M059J (cell line): Measurements from ENCODE around the gene ZRANB1. TPM values are rescaled to one million over a fixed set of nuclear protein-coding genes. Genes with fewer than 3 reads are reported as not detected.

Source experiments
- DNase-seq: peaks from one replicate; pipeline ENCODE4 v3.0.0-alpha.2; 2012; ENCODE audit warnings: low read depth
- total RNA-seq: library from RNA; depleted of rRNA; stranded (reverse); fragments of >200 nt; shearing (Covaris generic); gene quantifications from 2 replicates; pipeline ENCODE4 v1.2.3, GENCODE V29; 2014

Gene ZRANB1
- total RNA-seq, 1 experiment from 2014 or later: 17.1 TPM

DNA sequence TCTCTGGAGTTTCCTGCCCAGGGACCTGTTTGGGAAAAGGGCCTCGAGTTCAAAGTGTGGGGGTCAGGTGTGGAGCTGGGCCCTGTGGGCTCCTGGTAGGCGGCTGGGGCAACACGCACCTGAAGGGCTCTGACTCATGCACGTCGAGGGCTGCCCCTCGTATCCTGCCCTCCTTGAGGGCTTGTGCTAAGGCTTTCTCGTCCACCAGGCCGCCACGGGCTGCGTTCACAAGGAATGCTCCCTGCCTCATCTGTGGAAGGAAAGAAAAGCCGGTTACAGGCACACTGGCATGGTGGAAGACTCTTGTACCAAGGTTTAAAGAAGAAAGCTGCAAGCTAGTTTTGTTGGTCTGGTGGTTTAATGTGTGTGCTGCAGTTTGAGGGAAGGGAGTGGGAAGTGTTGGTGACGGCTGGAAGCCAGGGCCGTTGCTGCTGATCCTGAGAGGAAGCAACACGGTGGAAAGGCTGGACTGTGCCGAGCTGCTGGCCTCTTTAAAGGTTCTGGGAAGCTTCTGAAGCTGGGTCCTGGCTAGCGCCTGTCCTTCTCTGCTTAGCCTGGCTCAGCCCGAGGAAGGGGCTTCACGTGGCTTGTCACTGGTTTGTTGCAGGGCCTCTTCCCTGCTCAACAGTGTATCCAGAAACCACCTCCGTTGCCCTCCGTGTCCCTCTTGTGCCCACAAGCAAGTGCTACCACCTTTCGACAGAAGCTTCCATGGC, 52.0 kb downstream of the ZRANB1 start:
- no peak for DNase-seq

DNA sequence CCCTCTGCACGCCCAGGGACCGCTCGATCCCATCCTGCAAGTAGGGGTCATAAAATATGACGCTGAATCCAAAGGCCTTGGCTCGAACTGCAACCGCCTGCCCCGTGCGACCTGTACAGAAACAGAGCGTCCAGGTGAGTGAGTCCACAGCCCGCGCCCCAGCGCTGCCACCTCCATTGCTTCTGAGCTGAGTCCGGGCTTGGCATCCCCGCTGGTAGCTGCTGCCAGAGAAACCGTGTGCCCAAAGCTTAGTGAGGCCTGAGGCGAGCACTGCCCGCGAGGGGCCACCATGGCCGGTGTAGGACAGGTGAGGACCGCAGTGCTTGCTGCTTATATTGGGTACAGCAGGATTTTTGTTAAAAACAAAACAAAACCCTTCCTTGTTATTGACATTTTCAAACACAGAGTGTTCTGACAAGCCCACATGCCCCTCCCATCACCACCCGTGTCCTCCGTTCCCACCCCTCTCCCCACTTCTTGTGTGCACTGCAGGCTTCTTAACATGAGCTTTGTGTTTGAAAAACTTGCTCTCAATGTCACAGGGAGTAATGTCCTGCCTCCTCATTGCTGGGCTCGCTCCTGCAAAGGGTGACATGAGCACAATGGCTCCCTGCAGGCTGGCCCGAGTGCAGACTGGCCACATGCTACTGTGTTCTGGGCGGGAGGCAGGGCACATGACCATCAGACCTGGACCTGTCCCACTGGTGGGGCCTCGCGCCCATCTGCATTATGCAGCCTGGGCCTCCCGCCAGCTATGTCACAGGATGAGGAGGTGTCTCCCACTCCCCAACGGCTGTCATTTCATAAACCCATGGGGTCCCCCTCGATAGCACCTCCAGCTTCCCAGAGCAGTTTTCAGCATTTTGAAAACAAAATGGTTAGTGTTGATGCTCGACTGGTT, 52.9 kb downstream of the ZRANB1 start:
- no peak for DNase-seq

DNA sequence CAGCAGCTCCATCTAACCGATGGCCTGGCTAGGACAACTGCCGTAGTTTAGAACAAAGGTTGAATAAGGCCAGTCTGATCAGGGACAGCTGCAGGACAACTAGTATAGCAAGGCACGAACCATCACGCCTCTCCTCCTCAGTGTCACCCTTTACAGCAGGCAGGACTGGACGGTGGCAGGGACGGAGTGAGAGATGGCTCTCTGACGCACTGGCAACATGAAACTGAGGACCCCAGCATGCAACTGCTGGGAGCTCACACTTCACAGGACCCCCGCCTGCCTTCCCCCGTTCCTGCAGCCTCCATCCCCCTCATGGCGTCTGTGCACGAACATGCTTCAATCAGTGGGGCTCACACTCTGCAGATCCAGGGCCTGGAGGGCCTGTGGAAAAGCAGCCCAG, 53.7 kb downstream of the ZRANB1 start:
- no peak for DNase-seq

DNA sequence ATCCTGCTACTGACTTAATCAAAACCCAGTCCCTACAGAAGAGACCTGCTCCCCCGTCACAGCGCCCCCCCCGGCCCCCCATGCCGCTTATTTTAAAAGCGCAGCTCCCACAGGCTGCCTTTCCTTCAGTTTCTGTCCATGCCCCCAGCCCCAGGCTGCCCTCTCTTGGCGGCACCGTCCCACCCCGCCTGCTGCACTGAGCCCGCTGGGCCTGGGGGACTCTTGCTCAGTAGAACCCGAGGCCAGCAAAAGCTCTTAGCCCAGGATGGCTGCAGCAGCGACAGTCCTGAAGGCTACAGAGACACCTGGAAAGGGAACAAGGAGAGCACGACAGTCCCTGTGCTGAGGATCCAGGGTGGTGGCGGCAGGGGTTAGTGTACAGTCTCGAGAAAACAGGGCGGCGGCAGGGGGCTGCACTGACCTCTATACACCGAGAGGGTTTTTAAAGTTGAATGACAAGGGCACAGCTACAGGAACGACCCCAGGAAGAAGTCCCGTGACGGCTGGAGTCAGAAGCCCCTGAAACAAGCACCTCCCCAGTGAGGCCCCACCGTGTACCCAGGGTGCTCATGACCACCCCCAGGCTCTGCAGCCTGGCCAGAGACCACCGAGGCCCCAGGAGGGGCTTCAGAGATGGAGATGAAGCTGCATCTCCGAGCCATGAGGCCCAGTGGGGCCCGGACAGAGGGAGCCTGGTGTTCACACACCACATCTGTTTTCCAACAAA, 54.4 kb downstream of the ZRANB1 start:
- no peak for DNase-seq

DNA sequence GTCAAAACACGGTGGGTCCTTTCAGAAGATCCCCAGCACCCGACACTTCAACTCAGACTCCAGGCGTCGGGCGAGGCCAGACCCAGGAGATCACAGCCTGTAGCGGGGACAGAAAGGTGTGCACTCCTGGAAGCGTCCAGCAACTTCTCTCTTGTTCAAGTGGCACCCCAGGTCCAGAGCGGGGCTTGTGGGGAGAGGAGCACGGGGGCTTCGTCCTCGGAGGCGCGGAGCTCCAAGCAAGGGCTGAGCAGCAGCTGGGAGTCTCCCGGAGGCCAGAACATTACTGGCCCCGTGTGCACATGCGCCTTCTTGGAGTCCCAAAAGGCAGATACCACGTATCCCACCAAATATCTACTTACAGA, 54.9 kb downstream of the ZRANB1 start:
- DNase-seq: no peak

DNA sequence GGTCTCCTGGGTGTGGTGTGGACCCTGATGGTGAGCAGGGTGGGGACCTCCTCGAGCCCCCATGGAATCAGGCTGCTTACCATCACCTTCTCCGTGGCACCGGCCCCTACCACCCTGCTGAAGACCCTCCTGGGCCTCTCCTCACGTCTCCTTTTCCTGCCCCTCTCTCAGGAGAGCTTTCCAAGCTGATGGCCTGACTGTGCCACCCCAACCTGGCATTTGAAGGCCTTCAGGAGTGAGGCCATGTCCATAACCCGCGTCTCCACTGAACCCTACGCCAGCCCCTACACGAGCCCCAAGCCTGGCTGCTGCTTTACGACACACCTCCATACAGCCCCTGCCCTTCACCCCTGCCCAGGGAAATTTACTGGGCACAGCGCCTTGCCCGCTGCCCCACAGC, 55.4 kb downstream of the ZRANB1 start:
- DNase-seq: no peak

DNA sequence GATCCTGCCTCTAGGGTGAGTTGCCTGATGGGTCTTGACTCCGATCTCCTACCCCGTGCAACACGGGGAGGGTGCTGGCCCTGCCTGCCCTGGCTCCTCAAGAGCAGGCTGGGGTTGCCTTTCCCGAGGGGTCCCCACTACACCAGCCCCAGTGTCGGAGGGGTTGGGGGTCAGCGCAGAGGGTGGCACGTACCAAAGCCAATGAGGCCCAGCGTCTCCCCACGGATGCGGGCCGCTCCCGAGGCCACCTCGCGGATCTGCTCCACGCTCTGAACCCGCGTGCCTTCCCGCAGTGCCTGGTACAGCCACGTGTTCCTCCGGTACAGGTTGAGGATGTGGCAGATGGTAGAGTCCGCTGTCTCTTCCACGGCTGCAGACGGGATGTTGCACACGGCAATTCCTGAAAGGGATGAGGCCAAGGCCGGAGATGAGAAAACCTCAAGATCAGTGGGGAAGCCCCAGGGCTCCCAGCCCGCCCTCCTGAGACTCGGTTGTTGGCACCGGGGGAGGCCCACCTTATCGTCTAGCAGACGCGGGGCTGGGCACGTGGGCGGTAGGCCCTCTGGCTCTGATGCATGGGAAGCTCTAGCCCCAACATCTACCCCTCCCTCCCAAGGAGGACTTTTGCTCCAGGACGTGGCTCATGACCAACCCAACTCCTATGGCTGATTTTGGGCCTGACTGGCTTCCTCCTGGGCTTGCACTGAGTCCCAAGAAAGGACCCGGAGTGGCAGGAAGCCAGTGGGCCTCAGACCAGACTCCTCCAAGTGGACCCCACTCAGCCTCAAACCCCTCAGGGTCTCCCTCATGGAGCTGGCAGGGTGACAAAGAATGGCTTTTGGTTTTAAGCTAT, 56.1 kb downstream of the ZRANB1 start:
- no peak for DNase-seq

DNA sequence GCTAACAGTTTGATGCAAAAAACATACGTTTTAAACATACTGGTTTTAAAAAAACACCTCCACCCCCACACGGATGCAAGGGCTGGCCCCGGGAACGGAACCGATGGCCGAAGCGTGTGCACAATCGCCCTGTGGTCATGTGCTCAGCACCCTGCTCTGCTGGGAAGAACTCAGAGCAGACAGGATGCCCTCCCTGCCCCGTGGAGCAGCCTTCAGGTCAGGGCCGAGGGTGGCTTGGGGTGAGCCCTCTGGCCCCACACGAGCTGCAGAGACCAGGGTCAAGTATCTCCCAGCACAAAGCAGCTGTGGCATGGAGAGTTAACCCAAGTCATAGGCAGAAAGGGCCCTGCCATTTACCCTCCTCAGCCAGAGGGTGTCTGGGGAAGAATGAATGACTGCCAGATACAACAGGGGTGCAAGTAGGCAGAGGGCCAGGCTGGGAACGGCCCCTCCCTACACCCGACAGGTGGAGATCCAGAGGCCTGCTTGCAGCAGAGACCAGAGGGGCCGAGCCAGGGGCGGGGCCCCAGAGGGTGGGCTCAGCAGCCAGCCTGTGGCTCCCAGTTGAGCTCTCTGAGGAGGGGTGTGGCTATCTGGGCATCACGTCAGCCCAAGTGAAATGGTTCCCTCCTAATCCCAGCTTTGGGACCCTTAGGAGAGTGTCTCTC, 56.8 kb downstream of the ZRANB1 start:
- DNase-seq: no peak

DNA sequence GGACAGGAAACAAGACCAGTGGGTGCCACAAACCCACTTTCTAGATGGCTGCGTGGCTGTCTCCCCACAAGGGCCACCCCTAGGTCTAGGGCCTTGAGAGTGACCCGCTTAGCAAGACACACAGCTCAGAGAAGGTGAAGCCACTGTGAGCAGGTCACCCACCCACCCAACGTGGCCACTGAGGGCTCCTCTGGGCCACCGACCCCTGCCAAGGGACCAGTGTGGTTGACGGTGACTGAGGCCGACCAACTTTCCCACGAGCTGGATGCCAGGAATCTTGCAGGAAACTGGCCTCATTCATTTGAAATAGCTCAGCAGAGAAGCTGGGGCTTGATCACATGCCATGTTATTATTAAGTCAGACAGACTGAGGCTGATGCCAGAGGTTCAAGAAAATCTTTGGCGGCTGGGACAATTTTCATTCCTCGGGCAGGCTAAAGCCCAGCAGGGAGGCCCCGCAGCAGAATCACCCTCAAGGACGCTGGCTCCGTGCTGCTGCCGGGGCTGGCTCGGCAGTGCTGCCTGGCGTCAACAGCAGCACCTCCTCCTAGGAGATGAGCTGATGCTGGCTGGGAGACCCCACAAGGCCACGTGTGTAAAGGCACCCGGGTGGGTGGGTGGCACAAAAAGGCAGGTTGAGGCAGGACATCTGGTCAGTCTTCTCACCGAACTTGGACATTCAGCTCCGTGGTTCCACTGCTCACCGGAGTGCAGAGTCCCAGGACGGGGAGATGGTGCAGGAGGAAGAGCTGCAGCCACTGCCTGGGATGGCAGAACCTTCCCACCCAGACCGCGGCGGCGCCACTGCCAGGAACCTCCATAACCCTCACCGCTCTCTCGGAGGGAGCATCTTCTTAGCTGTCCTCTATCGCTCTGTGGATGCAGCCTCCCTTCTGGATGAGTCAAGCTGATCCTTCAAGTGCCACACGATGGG, 57.8 kb downstream of the ZRANB1 start:
- DNase-seq: no peak

DNA sequence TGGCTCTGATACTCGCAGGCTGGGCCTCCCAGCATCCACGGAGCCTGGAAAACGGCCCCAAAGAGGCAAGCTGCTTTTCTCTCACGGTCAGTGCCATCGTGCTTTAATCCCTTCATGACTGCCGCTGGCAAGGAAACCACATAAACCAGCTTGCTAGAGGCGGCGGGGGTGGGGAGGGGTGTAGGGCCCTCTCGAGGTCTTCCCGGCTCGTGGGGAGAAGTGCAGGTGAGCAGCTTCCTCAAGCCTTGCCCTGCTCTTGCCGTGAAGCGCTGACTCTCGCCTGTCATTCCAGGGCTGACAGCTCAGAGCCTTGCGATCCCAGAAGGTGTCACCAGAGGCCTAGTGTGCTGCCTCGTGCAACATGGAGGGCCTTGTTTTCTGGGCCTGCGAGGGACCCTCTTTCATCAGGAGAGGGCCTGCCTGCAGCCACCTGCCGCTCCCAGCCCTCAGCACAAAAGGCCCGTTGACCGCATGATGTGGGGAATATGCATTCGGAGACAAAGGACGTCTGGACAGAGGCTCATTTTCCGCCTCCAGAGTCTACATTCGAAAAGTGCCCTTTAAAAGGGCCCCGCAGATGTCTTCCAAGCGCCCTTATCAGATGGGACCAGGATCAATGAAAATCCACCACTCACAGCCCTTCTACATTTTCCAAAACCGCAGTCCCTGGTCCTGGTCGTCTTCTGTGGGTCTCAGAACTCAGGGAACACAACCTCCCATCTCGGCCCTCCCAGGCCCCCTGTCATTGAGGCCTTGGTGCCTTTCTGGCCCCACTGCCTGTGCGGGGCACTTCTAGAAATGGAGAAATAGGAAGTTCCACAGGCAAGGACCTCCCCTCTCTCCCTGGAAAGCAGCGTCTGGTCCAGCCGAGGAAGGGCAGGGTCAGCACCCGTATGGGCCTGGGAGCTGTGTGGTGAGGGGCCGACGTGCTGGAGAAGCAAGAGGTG, 58.7 kb downstream of the ZRANB1 start:
- no peak for DNase-seq

DNA sequence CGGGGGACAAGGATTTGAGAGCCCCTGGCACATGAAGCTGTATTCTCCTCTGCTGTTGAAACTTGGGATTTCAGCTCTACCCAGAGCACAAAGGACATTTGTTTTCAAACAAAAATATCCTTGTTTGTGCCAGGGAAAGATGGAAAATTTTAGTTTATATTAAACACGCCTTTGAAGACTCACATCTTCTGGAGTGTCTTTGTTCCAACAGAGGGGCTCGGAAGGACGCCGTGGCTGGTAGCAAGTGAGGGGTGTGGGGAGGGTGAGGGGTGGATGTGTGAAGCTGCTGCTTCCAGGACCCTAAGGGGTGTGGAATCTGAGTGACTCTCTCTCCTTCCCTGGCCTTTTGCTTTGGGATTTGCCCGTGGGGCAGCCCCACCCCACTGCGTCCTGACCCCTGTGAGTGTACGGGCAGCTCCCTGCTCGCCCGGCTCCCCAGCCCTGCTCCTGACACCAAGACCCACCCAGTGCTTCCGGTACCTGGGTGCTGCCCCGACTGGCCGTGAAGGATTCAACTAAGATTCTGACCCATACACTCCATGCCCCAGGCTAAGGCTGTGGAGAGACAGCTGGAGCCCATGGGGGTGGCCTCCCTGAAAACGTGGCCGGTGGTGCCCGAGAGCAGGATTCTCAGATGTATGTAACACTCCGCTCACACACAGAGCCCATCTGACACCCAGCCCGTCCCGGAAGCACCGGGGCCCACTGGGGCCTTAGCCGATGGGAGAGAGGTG, 59.6 kb downstream of the ZRANB1 start:
- no peak for DNase-seq

DNA sequence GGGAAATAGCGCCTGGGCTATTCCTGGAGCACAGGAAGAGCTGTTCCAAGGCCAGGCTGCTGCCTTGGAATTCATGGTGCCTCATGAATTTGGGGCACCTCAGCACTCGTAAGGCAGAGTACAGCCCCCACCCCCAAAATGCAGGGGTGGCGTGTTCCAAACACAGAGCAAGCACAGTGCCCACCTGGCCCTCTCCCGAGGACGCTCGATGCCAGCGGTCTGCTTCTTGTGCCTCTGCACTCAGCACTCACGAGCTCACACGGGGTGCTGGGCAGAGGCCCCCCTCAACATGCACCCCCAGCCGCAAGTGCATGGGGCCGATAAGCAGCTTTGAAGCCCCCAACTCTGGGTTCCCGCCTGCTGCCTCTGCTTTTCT, 60.1 kb downstream of the ZRANB1 start:
- DNase-seq: no peak

DNA sequence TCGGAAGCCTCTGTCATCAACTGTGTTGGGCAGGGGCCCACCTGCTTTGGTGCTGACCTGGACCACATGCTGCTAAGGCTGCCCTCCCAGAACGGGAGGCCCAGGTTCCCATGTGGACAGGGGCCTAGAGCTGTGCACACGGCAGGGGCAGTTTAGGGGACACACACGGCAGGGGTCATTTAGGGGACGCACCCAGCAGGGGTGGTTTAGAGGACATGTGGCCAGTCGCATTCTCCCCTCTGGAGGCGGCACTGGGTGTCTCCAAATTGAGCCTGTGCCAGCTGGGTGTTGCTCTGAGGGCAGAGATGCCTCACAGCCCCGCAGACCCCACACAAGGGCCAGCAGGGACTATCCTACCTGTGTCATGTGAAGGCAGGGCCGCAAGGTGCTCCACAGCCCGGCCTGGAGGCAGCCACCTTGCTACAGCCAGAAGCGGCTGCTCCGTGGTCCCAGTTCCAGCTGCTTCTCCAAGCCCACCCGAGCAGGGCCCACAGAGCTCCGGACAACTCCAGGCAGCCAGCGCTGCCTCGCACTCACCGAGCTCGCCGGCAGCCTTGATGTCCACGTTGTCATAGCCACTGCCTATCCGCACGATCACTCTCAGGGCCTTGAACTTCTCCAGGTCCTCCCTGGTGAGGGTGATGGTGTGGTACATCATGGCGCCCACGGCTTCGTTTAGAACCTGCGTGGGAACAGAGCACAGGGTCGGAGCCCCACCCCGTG, 60.7 kb downstream of the ZRANB1 start:
- no peak for DNase-seq

DNA sequence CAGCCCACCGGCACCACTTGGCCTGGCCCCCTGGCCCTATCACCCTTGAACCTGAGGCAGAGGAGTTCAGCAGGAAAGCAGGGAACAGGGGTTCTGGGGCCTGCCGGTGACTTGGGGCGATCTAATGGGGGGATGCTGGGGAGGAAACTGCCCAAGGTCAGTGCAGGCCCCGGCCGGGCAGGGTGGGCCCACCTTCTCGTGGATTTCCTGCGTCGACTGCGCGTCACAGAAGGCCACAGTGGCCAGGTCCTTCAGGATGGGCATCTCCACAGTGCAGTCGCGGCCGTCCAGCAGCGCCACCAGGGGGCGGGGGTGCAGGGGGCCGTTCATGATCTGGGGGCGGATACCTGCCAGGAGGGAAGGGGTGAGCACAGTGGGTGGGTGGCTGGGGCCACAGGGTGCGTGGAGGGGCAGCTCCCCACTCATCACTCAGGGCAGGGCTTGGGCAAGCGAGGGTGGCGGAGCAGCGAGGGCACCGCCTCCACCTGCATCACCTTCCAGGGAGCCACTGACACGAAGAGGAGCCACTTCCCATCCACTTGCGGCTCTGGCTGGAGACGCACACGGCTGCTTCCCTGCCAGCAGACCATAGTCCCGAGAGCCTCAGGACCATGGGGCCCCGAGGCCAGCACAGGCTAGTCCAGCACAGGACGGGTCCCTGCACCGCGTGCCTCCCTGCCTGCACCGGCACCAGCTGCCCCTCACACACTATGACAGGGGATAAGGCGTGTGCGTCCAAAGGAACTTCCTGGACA, 61.4 kb downstream of the ZRANB1 start:
- DNase-seq: no peak

DNA sequence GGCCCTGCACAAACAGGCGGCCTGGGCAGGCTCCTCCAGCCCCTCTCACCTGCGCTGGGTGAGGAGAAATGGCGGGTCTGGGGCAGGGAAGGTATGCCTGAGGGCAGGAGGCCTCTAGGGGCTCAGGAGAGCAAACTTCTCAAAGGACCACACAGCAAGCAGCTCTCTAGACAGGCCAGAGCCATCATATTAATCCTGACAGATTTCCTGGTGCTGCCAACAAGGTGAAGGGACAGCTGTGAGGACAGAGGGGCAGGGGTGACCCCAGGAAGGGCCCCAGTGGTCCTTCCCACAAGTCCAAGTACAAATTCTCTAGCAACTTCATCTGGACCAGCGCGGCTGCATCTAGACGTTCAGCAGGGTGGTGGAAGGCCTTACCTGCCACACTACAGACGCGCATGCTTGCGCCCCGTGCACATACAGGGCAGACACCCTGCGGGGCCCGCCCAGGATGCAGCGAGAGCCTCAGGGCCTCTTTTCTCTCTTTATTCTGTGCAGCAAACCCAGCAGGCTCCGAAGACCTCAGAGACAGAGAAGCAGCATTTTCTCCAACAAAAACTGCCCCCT, 62.1 kb downstream of the ZRANB1 start:
- DNase-seq: no peak

DNA sequence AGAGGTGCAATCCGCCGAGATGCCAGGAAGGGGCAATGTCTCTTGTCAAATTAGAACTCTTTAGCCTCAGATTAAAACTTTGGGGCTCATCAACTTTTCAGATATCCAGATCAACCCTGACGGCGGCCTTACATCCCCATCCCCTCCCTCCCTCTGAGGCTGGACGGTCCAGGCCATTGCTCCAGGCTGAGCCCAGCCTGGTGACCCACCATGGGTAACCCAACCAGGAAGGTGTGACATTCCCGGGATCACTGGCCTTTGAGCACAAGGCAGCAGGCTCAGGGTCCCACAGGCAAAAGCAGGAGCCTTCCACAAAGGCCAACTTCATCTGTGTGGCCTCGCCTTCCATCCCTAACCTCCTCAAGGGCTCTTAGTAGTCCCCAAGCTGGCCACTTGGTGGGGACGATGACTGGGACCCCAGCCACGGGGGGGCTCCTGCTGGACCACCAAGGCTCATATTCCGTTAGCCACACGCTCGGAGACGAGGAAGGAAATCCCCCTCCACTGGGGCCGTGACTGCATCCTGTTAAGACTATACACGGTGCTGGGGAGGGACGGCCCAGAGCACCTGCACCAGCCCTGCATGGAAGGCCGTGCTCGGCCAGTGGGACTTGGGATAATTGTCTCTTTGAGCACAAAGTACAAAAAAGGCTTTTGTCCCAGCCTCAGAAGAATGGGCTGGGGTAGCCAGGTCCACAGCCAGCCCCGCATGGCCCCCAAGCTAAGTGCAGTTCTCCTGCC, 62.8 kb downstream of the ZRANB1 start:
- no peak for DNase-seq
